CD4-positive, alpha-beta memory T cell (primary cell): Measurements from ENCODE around the gene ADPRHL1. TPM values are rescaled to one million over a fixed set of nuclear protein-coding genes. Genes with fewer than 3 reads are reported as not detected.
"Not testable (repeated sequence)": the region's sequence is repeated elsewhere in the genome, so short reads cannot be mapped to it uniquely, and the experiment has no call there.

Experiments used
- CTCF ChIA-PET: fragments of 350-600 bp; sonication (Branson Sonifier 250); formaldehyde crosslinking; loops from one replicate; lab custom pipeline; 2021; ENCODE audit warnings: inconsistent platforms; ENCODE audit not compliant: partially characterized antibody; lab: Charles Lee
- POLR2A ChIA-PET: fragments of 350-600 bp; sonication (Branson Sonifier 250); formaldehyde crosslinking; loops from one replicate; lab custom pipeline; 2021; ENCODE audit not compliant: partially characterized antibody; lab: Charles Lee
- DNase-seq, 5 donors: peaks; one replicate each; pipeline versions ENCODE4 v3.0.0 to v3.0.0-alpha.2; 2020 to 2022; ENCODE audit warnings: mixed read lengths in 1 of 5
- H3K27ac ChIP-seq: one replicate; pipeline ENCODE4 v1.7.0; 2013; ENCODE audit warnings: low read depth, low read length
- H3K27me3 ChIP-seq: 2 replicates; pipeline ENCODE4 v1.7.0; 2013; ENCODE audit warnings: mild to moderate bottlenecking, low read length, moderate library complexity; ENCODE audit not compliant: insufficient read depth
- H3K36me3 ChIP-seq: 2 replicates; pipeline ENCODE4 v1.7.0; 2013; ENCODE audit warnings: mild to moderate bottlenecking, low read length, moderate library complexity; ENCODE audit not compliant: insufficient read depth
- H3K4me1 ChIP-seq: 2 replicates; pipeline ENCODE4 v1.7.0; 2013; ENCODE audit warnings: mild to moderate bottlenecking, low read length, moderate library complexity; ENCODE audit not compliant: insufficient read depth
- H3K4me3 ChIP-seq, 2 donors: one replicate each; pipeline ENCODE4 v1.7.0; 2013; ENCODE audit warnings: low read length in 2 of 2, mild to moderate bottlenecking in 1 of 2
- H3K9me3 ChIP-seq, 2 donors: one replicate each; pipeline ENCODE4 v1.7.0; 2013; ENCODE audit warnings: low read length in 2 of 2, control low read depth in 1 of 2; ENCODE audit not compliant: control insufficient read depth in 1 of 2
- H3K27ac Mint-ChIP-seq, 7 donors: one replicate each; pipeline ENCODE4 v1.8.0; 2020 to 2021; ENCODE audit warnings: mixed read lengths in 7 of 7, mild to moderate bottlenecking in 6 of 7, inconsistent platforms in 3 of 7, moderate library complexity in 3 of 7
- H3K27me3 Mint-ChIP-seq, 2 donors: one replicate each; pipeline ENCODE4 v1.8.0; 2020 to 2021; ENCODE audit warnings: mixed read lengths in 2 of 2
- H3K36me3 Mint-ChIP-seq, 2 donors: one replicate each; pipeline ENCODE4 v1.8.0; 2020 to 2021; ENCODE audit warnings: mixed read lengths in 2 of 2, inconsistent platforms in 1 of 2, mild to moderate bottlenecking in 1 of 2
- H3K4me1 Mint-ChIP-seq, 4 donors: one replicate each; pipeline ENCODE4 v1.8.0; 2020 to 2021; ENCODE audit warnings: mixed read lengths in 4 of 4, mild to moderate bottlenecking in 1 of 4
- H3K4me3 Mint-ChIP-seq, 8 donors: one replicate each; pipeline ENCODE4 v1.8.0; 2020 to 2021; ENCODE audit warnings: mixed read lengths in 8 of 8, mild to moderate bottlenecking in 7 of 8, moderate library complexity in 6 of 8, inconsistent platforms in 3 of 8
- H3K9me3 Mint-ChIP-seq, 8 donors: one replicate each; pipeline ENCODE4 v1.8.0; 2020 to 2021; ENCODE audit warnings: mixed read lengths in 8 of 8, mild to moderate bottlenecking in 5 of 8, inconsistent platforms in 3 of 8, moderate library complexity in 1 of 8
- intact Hi-C: fragments of 100-400 bp; cut with micrococcal nuclease; formaldehyde crosslinking; loops from one replicate; pipeline ENCODE4 v1.15.1; 2023
- polyA plus RNA-seq, 2 donors: library from polyadenylated mRNA; unstranded; fragments of 300-500 nt; fragmentation: Illumina TruSeq; gene quantifications; one replicate each; pipeline ENCODE4 v1.2.3, GENCODE V29; 2021
- total RNA-seq, 2 experiments: library from RNA; stranded (reverse); gene quantifications; one replicate each; pipeline ENCODE4 v1.2.3, GENCODE V29; 2021

Gene ADPRHL1
- total and polyA plus RNA-seq, 4 experiments from 2014 or later = 0.09 to 1.5 (median 1.3) TPM; not detected in 1

GRCh38 chr13:113472355-113473025, 19.2 kb upstream of the ADPRHL1 start:
- Histone ChIP-seq H3K36me3 (peaks cover 10% of the 10 kb centered on the region), H3K4me1 (no peaks in the 10 kb centered on the region), H3K27ac (no peak overlapping the region), H3K4me3 (no peak overlapping the region), H3K9me3 (no peaks in the 10 kb centered on the region), H3K27me3 (no peaks in the 10 kb centered on the region)
- intact Hi-C loops = no loop called here
- ChIA-PET CTCF (no interaction called here), POLR2A (no interaction called here)
- DNase-seq = no peak
- no peaks in the 10 kb centered on the region for H3K9me3 Mint-ChIP-seq
- H3K36me3 Mint-ChIP-seq = peaks cover 50 to 62% of the 10 kb centered on the region in 2 donors
- H3K27ac Mint-ChIP-seq = peak overlapping the region in 1 of 7 donors; percentile 46
- peaks cover 0 to 8% (median 0%) of the 10 kb centered on the region in 4 donors for H3K4me1 Mint-ChIP-seq
- H3K27me3 Mint-ChIP-seq = no peaks in the 10 kb centered on the region
- H3K4me3 Mint-ChIP-seq = no peak overlapping the region

- no peak overlapping the region for H3K27ac ChIP-seq
- no peaks in the 10 kb centered on the region for H3K9me3 ChIP-seq
- H3K27me3 ChIP-seq = no peaks in the 10 kb centered on the region
- ChIA-PET CTCF (no interaction called here), POLR2A (no interaction called here)
- intact Hi-C loops = no loop called here
- no peaks in the 10 kb centered on the region for H3K27me3 Mint-ChIP-seq
- no peaks in the 10 kb centered on the region for H3K4me1 ChIP-seq
- no peaks in the 10 kb centered on the region for H3K9me3 Mint-ChIP-seq
- peaks cover 0 to 8% (median 0%) of the 10 kb centered on the region in 4 donors for H3K4me1 Mint-ChIP-seq
- peaks cover 46 to 56% of the 10 kb centered on the region in 2 donors for H3K36me3 Mint-ChIP-seq
- H3K27ac Mint-ChIP-seq = no peak overlapping the region
- no peak overlapping the region for H3K4me3 ChIP-seq
- peaks cover 10% of the 10 kb centered on the region for H3K36me3 ChIP-seq
- H3K4me3 Mint-ChIP-seq = no peak overlapping the region
- no peak for DNase-seq
Observed at GRCh38 chr13:113471844-113472243, 18.6 kb upstream of the ADPRHL1 start.

GRCh38 chr13:113470635-113471163, 17.4 kb upstream of the ADPRHL1 start:
- H3K27ac Mint-ChIP-seq, H3K4me1 Mint-ChIP-seq, H3K27me3 Mint-ChIP-seq, POLR2A ChIA-PET, H3K9me3 Mint-ChIP-seq, H3K27me3 ChIP-seq, CTCF ChIA-PET, H3K4me1 ChIP-seq, H3K36me3 ChIP-seq, intact Hi-C loops, H3K9me3 ChIP-seq, DNase-seq, H3K4me3 Mint-ChIP-seq, H3K27ac ChIP-seq, H3K4me3 ChIP-seq: not testable (repeated sequence)
- H3K36me3 Mint-ChIP-seq = peaks cover 38 to 51% of the 10 kb centered on the region in 2 donors

GRCh38 chr13:113470073-113470472, 16.8 kb upstream of the ADPRHL1 start:
- Mint-ChIP-seq H3K27ac (no peak overlapping the region), H3K4me1 (peaks cover 0 to 13% (median 3%) of the 10 kb centered on the region in 4 donors), H3K27me3 (no peaks in the 10 kb centered on the region), H3K36me3 (peaks cover 37 to 48% of the 10 kb centered on the region in 2 donors), H3K4me3 (no peak overlapping the region), H3K9me3 (no peaks in the 10 kb centered on the region)
- no peak overlapping the region for H3K27ac ChIP-seq
- no peaks in the 10 kb centered on the region for H3K27me3 ChIP-seq
- H3K4me1 ChIP-seq = no peaks in the 10 kb centered on the region
- no peaks in the 10 kb centered on the region for H3K9me3 ChIP-seq
- intact Hi-C loops = no loop called here
- H3K36me3 ChIP-seq = peaks cover 3% of the 10 kb centered on the region
- DNase-seq = no peak
- ChIA-PET POLR2A (no interaction called here), CTCF (no interaction called here)
- no peak overlapping the region for H3K4me3 ChIP-seq

GRCh38 chr13:113469582-113469981, 16.3 kb upstream of the ADPRHL1 start:
- Histone ChIP-seq H3K4me1 (no peaks in the 10 kb centered on the region), H3K4me3 (no peak overlapping the region), H3K27me3 (no peaks in the 10 kb centered on the region), H3K9me3 (no peaks in the 10 kb centered on the region), H3K27ac (no peak overlapping the region), H3K36me3 (peaks cover 3% of the 10 kb centered on the region)
- no peak for DNase-seq
- intact Hi-C loops = no loop called here
- Mint-ChIP-seq H3K27me3 (no peaks in the 10 kb centered on the region), H3K27ac (no peak overlapping the region), H3K4me1 (peaks cover 0 to 14% (median 3%) of the 10 kb centered on the region in 4 donors), H3K4me3 (no peak overlapping the region), H3K36me3 (peaks cover 33 to 43% of the 10 kb centered on the region in 2 donors), H3K9me3 (no peaks in the 10 kb centered on the region)
- POLR2A ChIA-PET = no interaction called here
- CTCF ChIA-PET = no interaction called here

GRCh38 chr13:113468472-113469201, 15.3 kb upstream of the ADPRHL1 start:
- Histone ChIP-seq H3K4me3 (no peak overlapping the region), H3K27me3 (no peaks in the 10 kb centered on the region), H3K9me3 (no peaks in the 10 kb centered on the region), H3K27ac (no peak overlapping the region), H3K36me3 (peaks cover 3% of the 10 kb centered on the region), H3K4me1 (no peaks in the 10 kb centered on the region)
- no peak for DNase-seq
- Mint-ChIP-seq H3K9me3 (no peaks in the 10 kb centered on the region), H3K36me3 (peaks cover 25 to 42% of the 10 kb centered on the region in 2 donors), H3K27ac (no peak overlapping the region), H3K27me3 (no peaks in the 10 kb centered on the region), H3K4me1 (peaks cover 0 to 14% (median 3%) of the 10 kb centered on the region in 4 donors), H3K4me3 (peak overlapping the region in 1 of 8 donors; percentile 32)
- CTCF ChIA-PET = no interaction called here
- POLR2A ChIA-PET = no interaction called here
- intact Hi-C loops = no loop called here

- Histone ChIP-seq H3K36me3 (peaks cover 1% of the 10 kb centered on the region), H3K27ac (no peak overlapping the region), H3K4me3 (no peak overlapping the region), H3K9me3 (no peaks in the 10 kb centered on the region), H3K4me1 (no peaks in the 10 kb centered on the region), H3K27me3 (no peaks in the 10 kb centered on the region)
- no peaks in the 10 kb centered on the region for H3K9me3 Mint-ChIP-seq
- H3K27me3 Mint-ChIP-seq = no peaks in the 10 kb centered on the region
- ChIA-PET CTCF (no interaction called here), POLR2A (no interaction called here)
- peaks cover 26 to 36% of the 10 kb centered on the region in 2 donors for H3K36me3 Mint-ChIP-seq
- no peak for DNase-seq
- no peak overlapping the region for H3K27ac Mint-ChIP-seq
- intact Hi-C loops = no loop called here
- H3K4me1 Mint-ChIP-seq = peaks cover 0 to 14% (median 3%) of the 10 kb centered on the region in 4 donors
- no peak overlapping the region for H3K4me3 Mint-ChIP-seq
Observed at GRCh38 chr13:113468029-113468428, 14.7 kb upstream of the ADPRHL1 start.
